Omental fat pad (tissue), 4 donors: ENCODE data around the gene SVEP1. TPM values are rescaled to one million over a fixed set of nuclear protein-coding genes. Genes with fewer than 3 reads are reported as not detected.
A peak's percentile ranks its signal among the peaks of the same experiment; 100 is the strongest.

Experiments
- ATAC-seq: fragments of 150-250 bp; one replicate; pipeline ENCODE4 v1.9.1; 2016; ENCODE audit warnings: mild to moderate bottlenecking, moderate library complexity; ENCODE audit not compliant: low FRiP score
- DNase-seq: peaks from one replicate; pipeline ENCODE4 v3.0.0-alpha.2; 2019; ENCODE audit warnings: low spot score
- total RNA-seq, 4 donors: library from RNA; depleted of rRNA; stranded (reverse); fragments of >200 nt; gene quantifications; one replicate each; pipeline ENCODE4 v1.1.0, GENCODE V29; 2016
- TF ChIP-seq, protein P1 (sequence below), 3 donors: fragments of 450-650 bp; IDR thresholded peaks; one replicate each; pipeline ENCODE4 v1.5.1; 2016 to 2017; ENCODE audit warnings: antibody characterized with exemption in 3 of 3, mild to moderate bottlenecking in 3 of 3, moderate library complexity in 2 of 3

Gene SVEP1
- total RNA-seq, 4 donors from 2014 or later: 140 to 465 (median 209) TPM

DNA sequence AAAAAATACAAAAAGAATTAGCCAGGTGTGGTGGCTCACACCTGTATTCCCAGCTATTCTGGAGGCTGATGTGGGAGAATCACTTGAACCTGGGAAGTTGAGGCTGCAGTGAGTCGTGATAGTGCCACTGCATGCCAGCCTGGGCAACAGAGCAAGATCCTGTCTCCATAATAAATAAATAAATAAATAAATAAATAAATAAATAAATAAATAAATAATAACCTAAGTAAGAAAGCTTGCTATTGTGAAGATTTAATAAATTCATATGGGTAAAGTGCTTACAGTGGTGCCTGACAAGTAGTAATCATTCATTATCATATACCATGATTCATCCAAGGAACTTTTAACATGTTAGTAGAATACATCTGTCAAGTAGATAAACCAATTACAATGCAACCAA, 13.4 kb downstream of the SVEP1 start:
- ATAC-seq (no peak), DNase-seq (no peak)
- TF ChIP-seq, protein P1, sequence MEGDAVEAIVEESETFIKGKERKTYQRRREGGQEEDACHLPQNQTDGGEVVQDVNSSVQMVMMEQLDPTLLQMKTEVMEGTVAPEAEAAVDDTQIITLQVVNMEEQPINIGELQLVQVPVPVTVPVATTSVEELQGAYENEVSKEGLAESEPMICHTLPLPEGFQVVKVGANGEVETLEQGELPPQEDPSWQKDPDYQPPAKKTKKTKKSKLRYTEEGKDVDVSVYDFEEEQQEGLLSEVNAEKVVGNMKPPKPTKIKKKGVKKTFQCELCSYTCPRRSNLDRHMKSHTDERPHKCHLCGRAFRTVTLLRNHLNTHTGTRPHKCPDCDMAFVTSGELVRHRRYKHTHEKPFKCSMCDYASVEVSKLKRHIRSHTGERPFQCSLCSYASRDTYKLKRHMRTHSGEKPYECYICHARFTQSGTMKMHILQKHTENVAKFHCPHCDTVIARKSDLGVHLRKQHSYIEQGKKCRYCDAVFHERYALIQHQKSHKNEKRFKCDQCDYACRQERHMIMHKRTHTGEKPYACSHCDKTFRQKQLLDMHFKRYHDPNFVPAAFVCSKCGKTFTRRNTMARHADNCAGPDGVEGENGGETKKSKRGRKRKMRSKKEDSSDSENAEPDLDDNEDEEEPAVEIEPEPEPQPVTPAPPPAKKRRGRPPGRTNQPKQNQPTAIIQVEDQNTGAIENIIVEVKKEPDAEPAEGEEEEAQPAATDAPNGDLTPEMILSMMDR (IDR thresholded peaks at IDR 0.05): no peak

DNA sequence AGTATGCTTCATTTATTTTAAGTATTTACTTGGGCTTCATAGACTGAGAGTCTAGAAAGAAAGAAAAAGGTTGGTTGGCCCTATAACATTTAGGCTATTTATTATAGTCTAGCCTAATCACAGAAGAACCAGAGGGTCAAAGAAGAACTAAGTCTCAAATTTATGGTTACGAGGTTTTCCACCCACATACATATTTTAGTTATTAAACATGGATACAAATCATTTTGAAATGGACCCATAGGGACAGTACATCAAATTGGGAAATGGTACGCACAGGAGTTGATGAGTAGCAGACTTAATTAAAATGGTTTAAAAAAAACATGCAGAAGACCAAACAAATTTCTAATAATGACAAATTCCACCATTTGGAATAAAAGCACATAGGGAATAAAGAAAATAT, 17.7 kb downstream of the SVEP1 start:
- ATAC-seq: no peak
- TF ChIP-seq, protein P1 (IDR thresholded peaks at IDR 0.05): no peak

DNA sequence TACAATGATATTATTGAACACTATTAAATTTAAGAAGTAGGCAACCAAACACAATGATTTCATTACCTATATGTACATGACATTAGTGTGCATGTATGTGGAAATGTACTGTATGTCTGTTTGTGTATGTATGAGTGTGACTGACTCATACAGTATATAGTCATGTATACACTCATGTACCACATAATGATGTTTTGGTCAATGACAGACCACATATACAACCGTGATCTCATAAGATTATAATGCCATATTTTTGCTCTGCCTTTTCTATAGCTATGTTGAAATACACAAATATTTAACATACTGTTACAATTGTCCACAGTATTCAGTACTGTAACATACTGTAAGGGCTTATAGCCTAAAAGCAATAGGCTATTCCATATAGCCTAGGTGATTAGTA, 19.7 kb downstream of the SVEP1 start:
- no peak for ATAC-seq
- TF ChIP-seq, protein P1 (IDR thresholded peaks at IDR 0.05): no peak
- DNase-seq: no peak

More for the DNA sequence above, 17.7 kb downstream of the SVEP1 start:
- DNase-seq: no peak

DNA sequence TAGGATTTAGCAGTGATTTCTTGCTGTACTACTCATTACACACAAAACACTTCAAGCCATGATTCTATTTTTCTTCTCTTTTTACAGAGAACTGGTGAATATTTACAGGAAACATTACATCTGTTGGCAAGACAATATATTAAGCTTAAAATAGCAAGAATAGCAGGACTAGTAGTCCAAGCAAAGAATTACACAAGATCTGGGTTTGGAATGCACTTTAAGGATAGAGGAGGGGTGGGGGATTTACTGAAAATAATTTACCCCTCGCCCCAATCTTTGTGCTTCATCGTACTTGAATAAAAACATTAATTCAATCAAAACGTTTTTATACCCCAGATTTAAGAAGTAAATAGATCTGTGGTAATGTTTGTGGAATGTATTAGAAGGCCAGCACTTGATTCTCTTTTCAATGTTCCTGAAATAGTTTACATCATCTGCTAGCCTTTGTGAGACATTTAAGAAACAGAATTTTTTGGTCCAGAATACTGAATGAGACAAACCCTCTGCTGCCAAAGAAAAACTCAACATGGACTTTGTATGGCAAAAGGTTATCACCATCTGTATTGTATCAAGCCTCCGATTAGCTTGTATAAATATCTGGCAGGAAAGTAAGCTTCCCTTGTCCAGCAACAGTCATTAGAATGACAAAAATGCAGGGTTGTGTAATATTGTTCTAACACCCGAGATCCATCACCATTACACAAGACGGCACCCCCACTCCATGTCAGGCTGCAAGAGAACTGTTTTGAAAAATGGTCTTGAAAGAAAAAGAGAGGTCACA, 23.8 kb downstream of the SVEP1 start:
- TF ChIP-seq, protein P1 (IDR thresholded peaks at IDR 0.05): no peak
- ATAC-seq: peak; percentile 85

DNA sequence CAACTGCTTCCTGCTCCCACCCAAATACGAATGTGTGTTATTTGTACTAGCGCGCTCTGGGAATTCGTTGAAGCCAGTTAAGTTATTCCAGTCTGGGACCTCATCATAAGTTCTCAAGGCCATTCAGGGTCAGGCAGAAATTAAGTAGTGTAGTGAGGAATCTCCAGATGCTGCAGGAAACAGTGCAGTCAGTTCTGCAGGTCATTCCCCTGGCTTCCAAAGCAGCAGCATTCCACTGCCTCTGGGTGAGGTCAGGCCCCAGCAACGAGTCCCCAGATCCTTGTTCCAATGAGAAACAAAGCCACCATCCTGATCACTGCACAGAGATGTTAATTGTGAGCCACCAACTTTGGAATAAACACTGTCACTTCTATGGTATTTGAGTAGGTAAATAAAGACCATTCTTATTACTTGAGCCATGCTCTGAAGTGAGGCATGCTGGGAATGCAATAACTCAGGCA, 33.1 kb downstream of the SVEP1 start:
- DNase-seq (no peak), ATAC-seq (no peak)
- TF ChIP-seq, protein P1 (IDR thresholded peaks at IDR 0.05): no peak

More for the DNA sequence above, 23.8 kb downstream of the SVEP1 start:
- DNase-seq: peak; percentile 51

DNA sequence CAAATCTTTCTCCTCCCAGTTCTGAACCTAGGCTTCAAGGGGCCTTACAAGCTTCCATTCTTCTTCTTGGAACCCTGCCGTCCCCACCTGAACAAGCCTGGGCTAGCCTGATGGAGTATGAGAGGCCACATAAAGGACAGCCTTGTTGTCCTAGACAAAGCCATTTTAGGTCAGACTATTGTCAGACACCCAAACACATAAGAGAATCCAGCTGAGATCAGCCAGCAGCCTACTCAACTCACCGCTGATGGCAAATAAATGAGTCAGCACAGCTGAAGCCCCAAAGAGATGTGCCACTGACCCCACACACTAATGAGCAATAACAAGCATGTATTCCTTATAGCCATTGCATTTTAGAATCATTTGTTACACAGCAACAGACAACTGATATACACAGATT, 33.8 kb downstream of the SVEP1 start:
- DNase-seq (no peak), ATAC-seq (no peak)
- TF ChIP-seq, protein P1 (IDR thresholded peaks at IDR 0.05): no peak

DNA sequence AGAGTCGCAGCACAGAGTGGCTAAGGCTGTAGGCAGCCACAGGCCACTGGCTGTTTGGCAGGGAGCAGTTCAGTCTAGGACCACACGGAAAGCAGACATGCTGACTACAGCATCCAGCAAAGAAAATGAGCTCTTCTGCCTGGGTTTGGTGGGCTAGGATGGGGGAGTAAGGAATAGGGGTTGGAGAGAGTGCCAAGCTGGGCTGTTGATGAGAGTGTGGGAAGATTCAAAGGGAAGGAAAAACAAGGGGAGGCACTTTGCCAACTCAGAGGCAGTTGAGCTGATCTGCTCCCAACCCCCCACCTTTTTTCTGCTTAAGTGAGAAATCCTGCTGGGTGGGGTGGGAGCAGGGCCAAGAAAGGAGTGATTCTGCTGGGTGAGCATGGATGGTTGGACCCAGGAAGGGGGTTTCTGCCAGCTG, 35.9 kb downstream of the SVEP1 start:
- DNase-seq: no peak
- peak; percentile 37 for ATAC-seq
- TF ChIP-seq, protein P1 (IDR thresholded peaks at IDR 0.05): no peak
